CD1c-positive myeloid dendritic cell (primary cell): ENCODE measurements around the gene COMMD4.
A peak's percentile ranks its signal among the peaks of the same experiment; 100 is the strongest.
"Not testable (repeated sequence)": the region's sequence is repeated elsewhere in the genome, so short reads cannot be mapped to it uniquely, and the experiment has no call there.

Experiments used
- DNase-seq: peaks from one replicate; pipeline ENCODE4 v3.0.0-alpha.2; 2016; ENCODE audit errors: extremely low spot score

Gene COMMD4

DNA sequence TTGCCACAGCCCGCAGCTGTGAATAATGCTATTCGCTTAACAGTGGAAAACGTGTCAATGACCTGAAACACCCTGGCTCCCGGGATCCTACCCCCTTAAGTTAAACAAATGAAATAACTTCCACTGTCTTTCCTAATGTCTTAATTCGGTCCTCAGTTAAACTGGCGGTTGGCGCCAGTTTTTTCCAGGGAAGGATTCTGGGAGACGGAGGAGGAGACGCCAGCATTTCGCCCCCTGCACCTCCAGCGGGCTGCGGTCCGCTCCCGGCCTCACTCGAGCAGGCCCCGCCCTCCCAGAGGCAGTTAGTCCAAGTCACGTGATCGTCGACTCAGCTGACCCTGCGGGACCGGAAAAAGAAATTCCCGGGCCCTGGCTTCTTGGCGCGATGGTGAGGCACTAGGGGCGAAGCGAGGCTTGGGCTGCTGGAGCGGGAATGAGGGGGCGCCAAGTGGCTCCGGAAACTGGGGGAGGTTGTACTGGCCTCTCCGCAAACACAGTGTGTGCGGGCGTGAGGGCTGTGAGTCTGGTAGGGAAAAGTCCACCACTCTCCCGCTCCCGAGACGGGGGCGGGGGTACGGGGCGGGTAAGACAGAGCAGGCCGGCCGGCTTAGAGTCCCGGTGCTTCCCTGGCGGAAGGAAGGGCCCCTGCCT lies at the start of gene COMMD4:
Gene COMMD4 (plus strand): TSS at position 359 of the 651 bp plus-strand sequence. CDS start 27 bp downstream, at position 386.
- DNase-seq = peak; percentile 88

DNA sequence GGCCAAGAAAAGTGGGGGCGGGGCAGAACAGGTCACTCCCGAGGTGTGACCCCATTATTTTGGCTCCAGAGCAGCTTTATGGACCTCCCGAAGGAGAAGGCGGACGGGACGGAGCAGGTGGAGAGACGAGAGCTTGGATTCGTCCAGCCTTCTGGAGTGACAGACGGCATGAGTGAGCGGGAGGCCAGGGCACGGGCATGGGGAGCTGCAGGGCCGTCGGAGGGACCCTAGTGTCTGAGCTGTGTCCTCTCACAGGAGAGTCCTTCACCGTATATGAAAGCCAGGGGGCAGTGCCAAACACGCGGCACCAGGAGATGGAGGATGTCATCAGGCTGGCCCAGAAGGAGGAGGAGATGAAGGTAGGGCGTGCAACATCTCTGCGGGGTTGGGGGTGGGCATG lies 42.2 kb upstream of the COMMD4 start:
- not testable (repeated sequence) for DNase-seq

DNA sequence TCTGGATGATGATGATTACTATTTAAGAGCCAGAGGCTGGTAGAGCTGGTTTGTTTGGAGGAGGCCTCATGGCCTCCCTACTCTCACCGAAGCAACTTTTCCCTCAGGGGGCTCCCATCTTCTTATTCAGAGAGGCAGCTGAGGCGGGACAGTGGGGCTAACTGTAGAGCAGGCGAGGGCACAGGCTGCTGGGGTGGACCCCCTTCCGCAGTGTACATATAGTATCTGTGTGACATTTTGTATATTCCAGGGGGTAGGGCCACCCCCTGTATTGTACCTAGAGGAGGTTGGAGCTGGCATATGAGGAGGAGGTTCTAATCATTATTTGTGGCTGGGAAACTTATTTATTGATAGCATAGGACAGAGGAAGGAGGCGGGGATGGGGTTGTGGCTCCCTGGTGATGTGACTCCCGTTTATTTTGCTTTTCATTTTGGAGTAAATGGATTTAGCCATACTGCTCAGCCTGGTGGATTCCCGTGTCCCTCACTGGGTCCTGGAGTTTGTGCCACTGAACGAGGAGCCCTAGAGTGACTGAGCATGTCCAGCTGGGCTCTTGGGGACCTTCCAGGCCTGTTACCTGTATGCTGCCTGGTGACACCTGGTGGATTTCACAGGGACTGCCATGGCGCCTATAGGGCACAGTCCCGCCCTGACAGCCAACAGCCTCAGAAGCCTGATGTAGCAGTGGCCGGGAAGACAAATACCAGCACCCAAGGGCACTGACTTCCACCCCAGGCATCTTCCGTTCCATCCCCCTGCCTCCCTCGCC lies 37.1 kb upstream of the COMMD4 start:
- DNase-seq = not testable (repeated sequence)

DNA sequence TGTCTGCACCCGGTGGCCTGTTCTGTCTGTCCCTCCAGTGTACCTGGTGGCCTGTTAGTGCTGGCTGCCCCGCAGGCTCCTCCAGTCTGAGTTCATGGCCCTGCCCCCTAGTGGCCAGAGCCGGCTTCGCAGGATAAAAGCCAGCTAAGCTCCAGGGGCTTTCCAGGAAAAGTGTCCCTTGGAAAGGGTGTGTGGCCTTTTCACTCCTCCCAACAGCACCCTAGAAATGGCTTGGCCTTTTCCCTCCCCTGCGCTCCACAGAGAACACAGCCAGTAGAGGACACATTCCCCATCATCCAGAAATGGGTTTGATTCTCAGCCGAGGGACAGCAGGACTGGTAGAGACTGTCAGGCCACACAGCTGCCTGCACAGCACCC lies 36.6 kb upstream of the COMMD4 start:
- not testable (repeated sequence) for DNase-seq

DNA sequence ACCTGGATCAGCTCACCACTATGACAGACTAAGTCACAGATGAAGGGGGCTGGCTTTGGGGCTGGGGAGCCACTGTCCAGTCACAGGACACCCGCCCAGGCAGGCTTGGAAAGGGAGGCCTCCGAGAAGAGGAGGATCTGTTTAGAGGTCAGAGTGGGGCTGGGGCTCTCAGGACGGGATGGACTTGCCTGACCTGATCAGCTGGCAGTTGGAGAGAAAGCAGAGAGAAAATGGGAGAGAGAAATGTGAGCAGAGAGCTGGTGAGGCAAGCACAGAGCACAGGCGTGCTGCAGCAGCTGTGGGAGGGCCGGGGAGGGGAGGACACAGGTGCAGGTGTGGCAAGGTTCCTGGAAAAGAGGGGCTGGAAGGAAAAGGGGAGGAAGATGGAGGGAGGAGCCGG lies 35.8 kb upstream of the COMMD4 start:
- DNase-seq = not testable (repeated sequence)

GRCh38 chr15:75302318-75302717 lies 33.5 kb upstream of the COMMD4 start:
- DNase-seq = no peak

- not testable (repeated sequence) for DNase-seq
These were observed 33.1 kb upstream of the COMMD4 start for GRCh38 chr15:75302753-75303152.

DNA sequence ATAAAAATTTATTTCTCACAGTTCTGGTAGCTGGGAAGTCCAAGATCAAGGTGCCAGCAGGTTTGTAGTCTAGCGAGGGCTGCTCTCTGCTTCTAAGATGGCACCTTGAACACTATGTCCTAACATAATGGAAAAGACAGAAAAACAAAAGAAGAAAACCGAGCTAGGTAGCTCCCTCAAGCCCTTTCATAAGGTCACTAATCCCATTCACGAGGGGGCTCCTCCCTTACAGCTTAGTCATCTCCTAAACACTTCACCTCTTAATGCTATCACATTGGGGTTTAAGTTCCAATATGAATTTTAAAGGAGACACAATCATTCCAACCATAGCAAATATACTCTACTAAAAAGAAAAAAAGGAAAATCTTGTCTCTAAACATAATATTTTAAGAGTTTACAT lies 29.7 kb upstream of the COMMD4 start:
- no peak for DNase-seq

GRCh38 chr15:75307778-75308390 lies 28.0 kb upstream of the COMMD4 start:
- DNase-seq = peak; percentile 8

DNA sequence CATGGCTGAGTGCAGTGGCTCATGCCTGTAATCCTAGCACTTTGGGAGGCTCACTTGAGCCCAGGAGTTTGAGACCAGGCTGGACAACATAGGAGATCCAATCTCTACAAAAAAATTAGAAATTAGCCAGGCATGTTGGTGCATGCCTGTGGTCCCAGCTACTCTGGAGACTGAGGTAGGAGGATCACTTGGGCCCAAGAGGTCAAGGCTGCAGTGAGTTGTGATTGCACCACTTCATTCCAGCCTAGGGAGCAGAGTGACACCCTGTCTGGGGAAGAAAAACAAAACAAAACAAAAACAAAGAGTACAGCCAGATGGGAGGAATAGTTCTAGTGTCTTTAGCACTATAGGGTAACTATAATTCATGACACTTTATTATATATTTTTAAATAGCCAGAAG lies 26.2 kb upstream of the COMMD4 start:
- no peak for DNase-seq

GRCh38 chr15:75312548-75312947 lies 23.3 kb upstream of the COMMD4 start:
- DNase-seq = not testable (repeated sequence)

DNA sequence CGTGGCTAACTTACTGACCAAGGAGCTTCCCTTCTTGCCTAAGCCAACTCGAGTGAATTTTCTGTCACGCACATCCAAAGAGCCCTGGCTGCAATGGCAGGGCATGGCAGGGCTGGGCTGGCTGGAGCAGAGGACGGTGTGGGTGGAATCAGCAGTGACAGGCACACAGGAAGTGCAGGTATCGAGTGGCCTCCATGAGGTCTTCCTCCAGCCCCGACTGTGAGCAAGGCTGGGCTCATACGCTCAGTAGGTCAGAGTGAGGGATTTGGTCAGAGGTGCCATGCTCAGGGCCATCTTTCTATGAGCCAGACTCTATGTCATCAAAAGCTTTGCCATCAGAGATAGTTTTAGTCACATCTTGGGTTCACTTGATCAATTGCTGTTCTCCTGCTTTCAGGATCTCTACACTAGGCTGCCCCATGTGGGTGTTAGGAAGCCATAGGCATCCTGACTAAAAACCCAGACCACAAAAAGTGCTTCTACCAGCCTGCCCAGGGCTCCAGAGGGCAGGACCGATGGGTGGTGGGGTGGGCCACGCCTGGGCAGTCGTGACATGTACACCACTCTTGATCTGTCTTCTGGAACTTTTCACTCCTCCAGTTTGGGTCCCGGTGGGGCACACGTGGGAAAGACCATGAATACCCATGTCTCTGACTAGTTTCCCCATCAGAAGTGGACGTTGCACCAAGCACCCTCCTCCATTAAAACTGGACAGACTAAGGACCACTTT lies 22.6 kb upstream of the COMMD4 start:
- DNase-seq = no peak

DNA sequence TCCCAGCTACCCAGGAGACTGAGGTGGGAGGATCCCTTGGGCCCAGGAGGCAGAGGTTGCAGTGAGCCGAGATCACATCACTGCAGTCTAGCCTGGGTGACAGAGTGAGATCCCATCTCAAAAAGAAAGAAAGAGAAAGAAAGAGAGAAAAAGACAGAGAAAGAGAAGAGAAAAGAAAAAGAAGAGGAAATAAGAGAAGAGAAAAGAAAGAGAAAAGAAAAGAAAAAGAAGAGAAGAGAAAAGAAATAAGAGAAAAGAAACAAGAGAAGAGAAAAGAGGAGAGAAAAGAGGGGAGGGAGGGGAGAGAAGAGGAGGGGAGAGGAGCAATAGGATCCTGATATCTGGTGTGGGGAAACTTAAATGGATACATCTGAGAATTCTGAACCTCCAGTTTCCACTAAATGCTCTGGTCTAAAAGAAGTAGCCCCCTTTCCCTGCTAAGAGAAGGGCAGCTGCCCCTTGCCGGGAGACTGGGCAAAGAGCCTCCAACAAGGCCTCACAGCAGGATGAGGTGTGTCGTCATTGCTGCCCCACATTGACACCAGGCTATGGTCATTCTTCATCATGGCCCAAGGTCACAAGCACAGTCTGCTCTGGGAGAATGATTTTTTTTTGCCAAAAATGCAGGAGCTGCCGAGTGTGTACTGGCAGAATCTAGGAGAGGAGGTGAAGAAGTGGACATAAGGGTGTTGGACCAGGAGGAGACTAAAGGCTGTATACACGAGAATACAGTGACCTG lies 21.1 kb upstream of the COMMD4 start:
- DNase-seq = no peak

- DNase-seq = not testable (repeated sequence)
These were observed 16.5 kb upstream of the COMMD4 start for GRCh38 chr15:75319231-75319897.

DNA sequence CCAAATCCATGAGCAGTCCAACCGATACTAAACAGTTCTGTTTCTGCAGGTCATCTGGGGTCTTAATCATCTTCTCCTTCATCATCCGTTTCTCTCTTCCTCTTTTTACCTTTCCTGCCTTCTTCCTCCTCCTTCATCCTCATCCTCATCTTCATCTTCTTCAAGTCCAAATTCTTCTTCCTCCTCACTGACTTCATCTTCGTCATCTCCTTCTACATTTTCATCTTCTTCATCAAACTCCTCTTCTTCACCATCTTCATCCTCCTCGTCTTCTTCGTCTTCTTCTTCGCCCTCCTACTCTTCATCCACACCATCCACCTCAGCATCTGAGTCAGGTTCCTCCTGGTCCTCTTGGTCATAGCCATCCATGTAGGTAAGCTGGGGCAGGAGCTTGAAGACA lies 14.2 kb upstream of the COMMD4 start:
- DNase-seq = no peak

DNA sequence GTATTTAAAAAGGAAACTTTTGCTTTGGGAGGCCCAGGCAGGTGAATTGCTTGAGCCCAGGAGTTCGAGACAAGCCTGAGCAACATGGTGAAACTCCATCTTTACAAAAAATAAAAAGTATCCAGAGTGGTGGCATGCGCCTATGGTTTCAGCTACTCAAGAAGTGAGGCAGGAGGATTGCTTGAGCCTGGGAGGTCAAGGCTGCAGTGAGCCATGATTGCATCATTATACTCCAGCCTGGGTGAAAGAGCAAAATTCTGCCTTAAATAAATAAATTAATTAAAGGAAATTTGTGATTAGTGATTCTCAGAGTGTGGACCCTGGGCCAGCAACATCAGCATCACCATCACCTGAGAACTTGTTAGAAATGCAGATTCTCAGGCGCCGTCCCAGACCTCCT lies 9.9 kb upstream of the COMMD4 start:
- DNase-seq = no peak

- DNase-seq = no peak
These were observed 8.9 kb upstream of the COMMD4 start for GRCh38 chr15:75327005-75327404.

- DNase-seq = no peak
These were observed 8.4 kb upstream of the COMMD4 start for GRCh38 chr15:75327491-75327890.

DNA sequence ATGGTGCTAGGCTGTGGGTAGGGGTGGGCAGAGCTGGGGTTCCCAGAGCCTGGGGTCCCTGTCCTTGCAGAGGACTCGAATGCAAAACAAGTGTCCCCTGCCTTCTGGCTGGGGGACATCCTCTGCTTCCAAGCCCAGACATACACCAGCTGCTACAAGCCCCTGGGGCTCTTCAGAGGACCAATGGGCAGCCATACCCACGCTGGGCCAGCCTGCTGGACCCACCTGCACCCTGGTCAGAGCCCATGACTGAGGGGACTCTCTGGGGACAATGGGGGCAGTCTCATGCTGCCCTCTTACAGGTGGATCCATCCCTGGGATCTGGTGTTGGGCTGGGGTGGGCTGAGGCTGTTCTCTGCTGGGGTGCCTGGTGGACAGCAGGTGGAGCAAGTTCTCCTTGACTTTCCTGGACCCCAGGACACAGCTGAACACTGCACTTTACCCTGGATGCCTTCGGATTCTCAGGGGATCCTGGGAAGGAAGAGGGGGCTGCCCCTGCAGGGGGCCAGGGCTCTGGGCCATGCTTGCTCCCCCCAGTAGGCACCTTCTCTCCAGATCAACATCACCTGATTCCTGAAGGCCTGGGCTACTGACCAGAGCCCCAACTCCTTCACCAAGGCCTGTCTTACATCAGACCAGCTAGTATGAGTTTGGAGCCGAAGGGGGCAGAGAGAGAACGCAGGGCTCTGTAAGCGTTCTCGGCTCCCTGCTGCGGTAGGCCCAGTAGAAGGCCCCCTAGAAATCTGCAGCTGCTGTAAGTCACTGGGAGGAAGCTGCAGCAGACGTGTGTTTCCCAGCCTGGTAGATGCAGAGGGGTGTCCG lies 7.2 kb upstream of the COMMD4 start:
- no peak for DNase-seq

- no peak for DNase-seq
These were observed 6.3 kb upstream of the COMMD4 start for GRCh38 chr15:75329571-75329970.
